Astrocyte (in vitro differentiated cells and primary cell): ENCODE measurements around the gene PXT1.

Source experiments
- EZH2 ChIP-seq: IDR thresholded peaks from 2 replicates; pipeline ENCODE4 v1.6.1; 2012; ENCODE audit warnings: mild to moderate bottlenecking, low read length, inconsistent platforms; ENCODE audit not compliant: insufficient read depth
- TF ChIP-seq, protein P1 (sequence below): IDR thresholded peaks from 2 replicates; pipeline ENCODE4 v1.5.1; 2011; ENCODE audit warnings: low read depth, mild to moderate bottlenecking, inconsistent platforms, low read length, moderate library complexity; ENCODE audit not compliant: insufficient read depth

DNA sequence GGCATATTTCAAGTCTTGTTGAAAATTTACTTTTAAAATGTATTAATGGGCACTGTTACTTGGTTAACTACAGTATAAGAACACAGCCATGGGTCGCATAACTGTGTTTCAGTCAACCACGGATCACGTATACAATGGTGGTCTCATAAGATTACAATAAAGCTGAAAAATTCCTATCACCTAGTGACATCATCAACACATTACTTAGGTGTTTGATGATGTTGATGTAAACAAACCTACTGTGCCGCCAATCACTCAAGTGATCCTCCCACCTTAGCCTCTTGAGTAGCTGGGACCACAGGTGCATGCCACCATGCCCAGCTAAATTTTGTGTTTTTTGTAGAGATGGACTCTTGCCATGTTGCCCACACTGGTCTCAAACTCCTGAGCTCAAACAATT is 38.5 kb downstream of the PXT1 start:
- TF ChIP-seq, protein P1, sequence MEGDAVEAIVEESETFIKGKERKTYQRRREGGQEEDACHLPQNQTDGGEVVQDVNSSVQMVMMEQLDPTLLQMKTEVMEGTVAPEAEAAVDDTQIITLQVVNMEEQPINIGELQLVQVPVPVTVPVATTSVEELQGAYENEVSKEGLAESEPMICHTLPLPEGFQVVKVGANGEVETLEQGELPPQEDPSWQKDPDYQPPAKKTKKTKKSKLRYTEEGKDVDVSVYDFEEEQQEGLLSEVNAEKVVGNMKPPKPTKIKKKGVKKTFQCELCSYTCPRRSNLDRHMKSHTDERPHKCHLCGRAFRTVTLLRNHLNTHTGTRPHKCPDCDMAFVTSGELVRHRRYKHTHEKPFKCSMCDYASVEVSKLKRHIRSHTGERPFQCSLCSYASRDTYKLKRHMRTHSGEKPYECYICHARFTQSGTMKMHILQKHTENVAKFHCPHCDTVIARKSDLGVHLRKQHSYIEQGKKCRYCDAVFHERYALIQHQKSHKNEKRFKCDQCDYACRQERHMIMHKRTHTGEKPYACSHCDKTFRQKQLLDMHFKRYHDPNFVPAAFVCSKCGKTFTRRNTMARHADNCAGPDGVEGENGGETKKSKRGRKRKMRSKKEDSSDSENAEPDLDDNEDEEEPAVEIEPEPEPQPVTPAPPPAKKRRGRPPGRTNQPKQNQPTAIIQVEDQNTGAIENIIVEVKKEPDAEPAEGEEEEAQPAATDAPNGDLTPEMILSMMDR, result no peak
- no peak for TF ChIP-seq EZH2
